HT-29 (cell line): ENCODE results near the gene CDK11A. TPM values are rescaled to one million over a fixed set of nuclear protein-coding genes. Genes with fewer than 3 reads are reported as not detected.
"Not testable (repeated sequence)": the region's sequence is repeated elsewhere in the genome, so short reads cannot be mapped to it uniquely, and the experiment has no call there.

ENCODE experiments used
- DNase-seq: peaks from one replicate; pipeline ENCODE4 v3.0.0-alpha.2; 2015; ENCODE audit warnings: low spot score
- total RNA-seq: library from RNA; depleted of rRNA; stranded (reverse); fragments of >200 nt; shearing (Covaris generic); gene quantifications from 2 replicates; pipeline ENCODE4 v1.2.3, GENCODE V29; 2014

The CDK11A gene
- total RNA-seq, 1 experiment from 2014 or later = 62.9 TPM

DNA sequence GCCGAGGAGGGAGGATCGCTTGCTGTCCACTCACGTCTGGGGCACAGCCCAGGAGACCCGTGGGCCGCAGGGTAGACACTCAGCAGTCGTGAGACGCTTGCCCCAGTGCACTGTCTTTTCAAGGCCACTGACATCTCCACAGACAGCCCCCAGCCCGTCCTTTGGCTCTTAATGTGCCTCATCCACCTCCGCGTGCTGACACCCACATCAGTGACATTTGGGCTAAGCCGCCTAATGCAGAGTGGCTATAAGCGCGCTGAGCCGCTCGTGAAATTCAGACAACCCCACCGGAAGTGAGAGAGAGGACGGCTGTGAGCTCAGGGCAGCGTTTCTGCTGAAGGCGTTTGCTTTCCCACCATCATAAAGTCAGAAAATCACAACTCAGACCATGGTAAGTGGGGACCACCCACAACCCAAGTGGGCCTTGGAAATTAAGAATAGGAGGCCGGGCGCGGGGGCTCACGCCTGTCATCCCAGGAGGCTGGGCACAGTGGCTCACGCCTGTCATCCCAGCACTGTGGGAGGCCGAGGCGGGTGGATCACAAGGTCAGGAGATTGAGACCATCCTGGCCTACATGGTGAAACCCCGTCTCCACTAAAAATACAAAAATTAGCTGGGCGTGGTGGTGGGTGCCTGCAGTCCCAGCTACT lies 40.0 kb downstream of the CDK11A start:
- no peak for DNase-seq

DNA sequence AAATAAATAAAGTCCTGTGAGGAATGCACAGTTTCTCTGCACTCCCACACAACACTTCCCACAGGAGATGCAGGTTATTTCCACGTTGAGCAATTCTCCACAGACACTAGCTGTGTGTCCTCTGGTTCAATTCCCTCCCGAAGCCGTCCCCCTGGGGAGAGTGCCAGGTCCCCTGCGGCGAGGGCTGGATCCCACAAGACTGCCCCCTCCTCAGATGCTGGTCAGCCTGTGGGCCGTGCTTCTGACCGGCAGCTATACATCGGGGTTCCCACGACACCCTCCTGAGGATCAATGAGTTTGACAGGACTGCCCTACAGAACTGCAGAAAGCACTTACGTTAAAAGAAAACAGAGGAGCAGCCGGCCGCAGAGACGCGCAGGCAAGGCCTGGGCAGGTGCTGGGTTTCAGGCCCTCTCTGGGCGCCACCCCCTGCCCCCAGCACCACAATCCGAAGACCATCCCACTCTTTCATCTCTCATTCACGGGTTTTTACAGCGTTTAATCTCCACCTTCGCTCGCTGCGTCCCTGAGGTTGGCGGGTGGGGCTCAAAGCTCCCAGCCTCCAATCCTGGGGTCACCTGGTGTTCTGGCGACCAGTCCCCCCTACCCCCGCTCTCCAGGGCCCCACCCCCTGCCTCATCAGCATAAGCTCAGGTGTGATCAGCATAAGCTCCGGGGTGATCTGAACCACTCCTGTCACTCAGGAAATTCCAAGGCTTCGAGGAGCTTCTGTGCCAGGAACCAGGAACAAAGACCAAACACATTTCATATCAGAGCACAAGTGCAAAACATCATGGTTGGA lies 40.9 kb downstream of the CDK11A start:
- DNase-seq = no peak

DNA sequence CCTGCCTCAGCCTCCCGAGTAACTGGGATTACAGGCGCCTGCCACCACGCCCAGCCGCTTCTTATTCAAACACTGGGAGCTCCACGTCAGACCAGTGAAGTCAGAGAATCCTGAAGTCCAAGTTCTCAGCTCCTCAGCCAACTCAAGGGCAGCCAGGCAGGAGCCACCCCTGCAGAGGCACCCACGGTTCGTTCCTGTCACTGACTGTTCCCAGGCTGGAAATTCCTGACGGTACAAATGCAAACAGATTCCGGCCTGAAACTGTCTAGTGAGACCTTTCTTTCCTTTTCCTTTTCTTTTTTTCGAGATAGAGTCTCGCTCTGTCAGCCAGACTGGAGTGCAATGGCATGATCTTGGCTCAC lies 43.3 kb downstream of the CDK11A start:
- no peak for DNase-seq

DNA sequence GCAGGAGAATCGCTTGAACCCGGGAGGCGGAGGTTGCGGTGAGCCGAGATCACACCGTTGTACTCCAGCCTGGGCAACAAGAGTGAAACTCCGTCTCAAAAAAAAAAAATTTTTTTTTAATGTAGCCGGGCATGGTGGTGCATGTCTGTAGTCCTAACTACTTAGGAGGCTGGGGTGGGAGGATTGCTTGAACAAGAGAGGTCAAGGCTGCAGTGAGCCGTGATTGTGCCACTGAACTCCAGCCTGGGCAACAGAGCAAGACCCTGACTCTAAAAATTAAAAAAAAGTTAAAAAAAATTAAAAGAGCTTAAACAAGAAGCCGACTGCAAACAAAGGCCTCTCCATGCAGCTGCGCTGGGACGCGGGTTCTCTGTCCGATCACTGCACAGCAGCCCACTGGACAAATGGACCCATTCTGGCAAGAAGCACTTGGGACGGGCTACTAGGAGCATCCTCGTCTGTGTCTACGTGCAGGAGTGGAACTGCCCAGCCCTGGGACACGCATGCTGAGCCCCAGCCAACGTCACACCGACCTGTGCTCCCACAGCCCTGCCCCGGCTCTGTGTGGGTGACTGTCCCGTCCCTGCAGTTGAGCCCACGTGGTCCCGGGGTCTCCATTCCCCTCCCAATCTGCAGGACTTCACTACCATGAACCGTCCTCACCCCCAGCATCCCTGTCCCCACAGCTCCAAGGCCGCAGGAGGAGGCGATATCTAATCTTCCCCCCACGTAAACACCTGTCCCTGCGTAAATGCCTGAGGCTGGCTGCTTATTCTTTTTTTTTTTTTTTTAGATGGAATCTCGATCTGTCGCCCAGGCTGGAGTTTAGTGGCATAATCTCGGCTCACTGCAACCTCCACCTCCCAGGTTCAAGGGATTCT lies 43.9 kb downstream of the CDK11A start:
- DNase-seq = no peak

DNA sequence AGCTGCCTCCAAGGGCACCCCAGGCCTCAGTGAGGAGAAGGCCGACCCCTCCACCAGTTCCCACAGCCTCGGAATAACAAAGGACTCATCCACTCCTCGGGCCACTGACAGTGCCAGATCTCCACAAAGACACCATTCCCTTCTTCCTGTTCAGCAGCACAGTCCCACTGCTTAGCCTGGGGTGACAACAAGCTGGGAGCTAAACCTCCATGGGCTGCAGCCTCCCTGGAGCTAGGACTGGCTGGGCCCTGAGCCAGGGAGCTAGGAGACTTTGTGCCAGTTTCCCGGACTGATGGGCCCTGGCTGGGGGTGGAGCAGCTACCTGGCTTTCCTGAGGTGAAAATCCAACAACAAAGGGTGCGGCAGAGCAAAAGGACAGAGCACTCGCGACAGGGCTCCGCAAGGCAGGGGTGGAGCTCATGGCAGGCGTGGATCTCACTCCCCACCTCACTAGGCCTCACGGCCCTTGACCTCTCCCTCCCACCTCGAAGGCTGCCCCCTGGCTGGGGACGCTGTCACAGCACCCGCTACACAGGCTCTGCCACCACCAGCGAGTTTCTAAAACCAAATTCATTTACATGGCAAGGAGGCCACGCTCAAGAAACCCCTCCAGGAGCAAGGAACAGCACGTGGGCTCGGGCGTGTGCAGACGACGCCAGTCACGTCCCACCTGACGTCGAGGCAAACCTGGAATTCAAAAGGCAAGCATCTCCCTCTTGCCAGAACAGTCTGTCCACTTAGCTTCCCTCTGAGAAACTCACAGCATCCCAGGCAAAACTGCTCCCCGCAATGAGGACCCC lies 45.4 kb downstream of the CDK11A start:
- peak; percentile 78 for DNase-seq

DNA sequence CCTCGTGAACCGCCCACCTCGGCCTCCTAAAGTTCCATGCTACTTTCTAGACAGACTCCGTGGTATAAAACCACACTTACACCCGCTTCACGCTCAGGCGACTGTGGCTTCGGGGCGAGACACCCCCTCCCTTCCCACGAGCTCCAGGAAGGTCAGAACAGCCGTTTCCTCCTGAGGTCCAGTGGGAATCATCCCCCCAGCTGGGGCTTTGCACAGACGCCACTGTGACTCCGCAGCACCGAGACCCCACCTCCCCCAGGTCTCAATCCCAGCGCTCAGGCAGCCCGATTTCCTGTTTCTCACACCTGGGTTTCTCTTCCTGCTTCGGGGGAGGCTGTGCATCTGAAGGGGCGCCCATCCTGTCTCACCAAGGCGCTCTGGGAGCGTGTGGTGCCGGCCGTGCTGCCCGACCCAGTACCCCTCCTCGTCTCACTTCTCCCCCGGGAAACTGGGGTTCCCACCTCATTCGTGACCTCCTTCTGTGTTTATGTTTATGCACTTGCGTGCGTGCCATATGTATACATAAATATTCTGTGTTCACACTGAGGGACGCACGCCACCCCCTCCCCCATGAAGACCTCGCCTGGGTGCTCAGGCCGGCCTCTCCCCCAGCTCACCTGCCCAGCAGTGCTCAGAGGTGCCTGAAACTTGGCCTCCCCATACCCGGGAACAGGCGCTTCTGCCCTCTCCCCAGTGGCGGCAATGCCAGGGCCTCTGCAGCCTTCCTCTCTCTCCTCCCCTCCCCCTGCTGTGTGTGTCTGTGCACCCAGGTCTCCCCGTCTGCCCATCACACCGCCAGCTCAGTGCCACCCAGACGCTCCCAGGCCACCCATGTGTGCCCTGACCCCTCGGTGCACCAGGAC lies 46.2 kb downstream of the CDK11A start:
- no peak for DNase-seq

DNA sequence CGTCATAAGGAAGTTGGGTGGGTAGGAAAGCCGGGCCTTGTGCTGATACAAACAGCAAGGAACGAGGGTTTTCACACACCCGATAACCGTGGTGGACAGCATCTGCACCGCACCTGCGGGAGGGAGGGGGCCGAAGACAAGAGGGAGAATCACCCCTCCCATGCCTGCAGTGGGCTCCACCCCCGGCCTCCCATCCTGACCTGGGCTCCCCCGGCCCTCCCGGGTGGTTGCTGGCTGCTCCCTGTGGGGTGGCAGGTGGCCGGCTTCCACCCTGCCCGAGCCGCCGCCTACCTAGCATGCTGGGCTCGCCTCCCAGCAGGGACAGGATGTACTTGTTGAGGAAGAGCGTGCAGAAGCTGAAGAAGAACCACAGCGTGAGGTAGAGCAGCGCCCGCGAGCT lies 48.1 kb downstream of the CDK11A start:
- not testable (repeated sequence) for DNase-seq

DNA sequence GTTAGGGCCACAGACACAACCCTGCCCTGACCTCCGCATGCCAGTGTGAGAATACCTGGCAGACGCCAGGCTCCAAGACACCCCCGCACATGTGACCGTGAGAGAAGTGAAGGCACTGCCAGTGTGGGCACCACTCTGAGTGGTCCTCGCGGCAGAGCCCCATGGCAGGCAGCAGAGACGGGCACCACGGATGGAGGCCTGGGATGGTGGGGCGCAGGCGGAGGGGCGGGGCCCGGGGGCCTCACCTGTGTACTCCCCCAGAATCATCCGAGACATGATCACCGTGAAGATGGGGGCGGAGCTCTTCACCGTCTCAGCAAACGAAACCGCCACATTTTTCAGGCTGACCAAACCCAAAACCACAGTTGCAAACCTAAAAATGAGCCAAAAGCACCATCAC lies 48.9 kb downstream of the CDK11A start:
- DNase-seq = not testable (repeated sequence)

DNA sequence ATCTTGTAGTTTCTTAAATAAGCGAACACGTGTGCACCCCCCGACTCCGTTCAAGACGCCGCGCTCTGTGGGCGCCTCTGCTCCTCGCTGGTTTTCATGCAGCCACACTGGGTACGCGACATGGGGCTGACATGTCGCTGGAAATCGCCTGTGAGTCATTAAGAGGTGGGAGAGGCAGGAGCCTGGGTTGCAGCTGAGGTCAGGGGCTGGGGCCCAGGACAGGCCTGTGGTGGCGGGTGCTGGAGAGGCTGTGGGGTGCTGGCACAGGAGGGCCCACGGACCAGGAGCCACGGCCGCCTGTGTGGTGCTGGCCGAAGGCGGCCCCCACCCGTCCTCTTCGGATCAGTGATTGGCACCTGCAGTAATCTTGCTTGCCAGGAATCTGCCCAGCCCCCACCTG lies 49.4 kb downstream of the CDK11A start:
- DNase-seq = not testable (repeated sequence)

DNA sequence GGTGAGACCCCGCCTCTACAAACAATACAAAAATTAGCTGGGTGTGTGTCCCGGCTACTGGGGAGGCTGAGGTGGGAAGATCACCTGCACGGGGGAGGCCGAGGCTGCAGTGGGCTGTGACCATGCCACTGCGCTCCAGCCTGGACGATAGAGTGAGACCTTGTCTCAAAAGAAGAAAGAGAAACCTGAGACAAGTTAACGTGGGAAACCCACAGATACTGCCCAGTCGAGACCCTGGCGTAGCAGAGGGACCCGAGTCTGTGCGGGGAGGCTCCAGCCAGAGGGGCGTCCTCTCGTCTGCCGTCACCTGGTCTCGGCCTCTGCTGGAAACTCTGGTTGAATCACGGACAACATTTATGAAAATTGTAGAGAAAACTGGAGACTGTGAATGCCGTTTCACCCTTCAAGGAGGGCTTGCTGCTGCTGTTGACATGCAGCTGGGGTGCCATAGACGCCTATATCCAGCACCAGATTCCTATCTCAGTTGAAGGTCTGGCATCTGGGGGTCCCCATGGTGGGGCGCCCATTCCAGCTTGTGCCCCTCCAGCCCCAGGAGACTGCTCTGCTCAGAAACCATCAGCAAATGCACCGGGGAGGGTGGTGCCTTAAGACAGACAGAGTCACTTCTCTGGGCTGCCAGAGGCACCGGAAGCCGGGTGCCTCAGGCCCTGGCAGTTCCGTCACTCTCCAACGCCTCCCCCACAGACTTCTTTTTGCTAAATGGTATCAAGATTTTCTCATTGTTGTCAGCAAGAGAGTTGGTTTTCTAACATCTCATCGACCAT lies 51.8 kb downstream of the CDK11A start:
- no peak for DNase-seq

DNA sequence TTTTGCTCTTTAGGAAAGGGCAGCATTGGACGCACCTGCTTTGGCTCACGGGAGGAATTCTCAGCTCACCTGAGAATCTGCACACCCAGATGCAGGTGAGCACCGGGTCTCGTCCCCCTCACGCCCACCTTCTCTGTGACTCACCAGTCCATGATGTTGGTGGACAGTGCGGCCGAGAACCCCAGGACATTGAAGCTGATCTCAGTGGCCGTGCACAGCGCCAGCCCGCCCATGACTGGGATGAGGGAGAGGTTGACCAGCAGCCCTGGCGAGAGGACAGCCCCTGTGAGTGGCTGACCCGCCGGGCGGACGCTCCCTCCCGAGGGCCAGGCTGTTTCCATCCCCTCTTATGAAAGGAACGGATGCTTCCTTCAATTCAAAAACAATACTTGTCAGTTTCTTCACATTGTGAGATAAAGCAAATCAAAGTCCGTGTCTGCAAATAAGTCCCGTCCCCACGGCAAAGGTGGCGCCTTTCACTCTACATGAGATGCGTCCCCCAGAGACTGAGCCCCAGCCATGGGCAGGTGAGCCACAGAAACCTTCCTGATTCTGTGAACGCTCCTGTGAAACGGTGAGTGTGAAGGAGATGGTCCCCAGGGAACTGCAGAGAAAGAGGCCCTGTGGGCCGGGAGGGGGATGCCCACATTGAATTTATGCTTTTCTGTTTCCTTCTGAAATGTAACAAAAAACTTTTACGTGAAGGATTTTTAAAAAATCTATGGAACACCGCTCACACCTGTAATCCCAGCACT lies 52.6 kb downstream of the CDK11A start:
- DNase-seq = no peak

DNA sequence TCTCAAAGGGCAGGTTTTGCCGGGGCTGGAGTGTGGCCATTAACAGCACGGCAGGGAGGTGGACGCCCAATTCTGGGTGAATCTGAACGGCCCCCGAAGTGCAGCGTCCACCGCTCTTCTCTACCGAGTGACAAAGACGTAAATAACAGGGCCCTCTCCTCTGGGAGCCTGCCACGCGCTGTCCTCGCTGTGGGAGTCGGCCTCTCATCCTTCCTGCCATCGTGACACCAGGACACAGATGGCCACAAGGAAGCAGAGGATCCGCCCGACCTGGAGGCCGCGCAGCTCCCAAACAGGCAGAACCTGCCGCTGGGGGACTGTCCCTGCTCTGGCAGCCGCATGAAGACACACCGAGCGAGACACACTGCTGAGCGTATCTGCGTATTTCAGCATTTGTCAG lies 53.3 kb downstream of the CDK11A start:
- no peak for DNase-seq

DNA sequence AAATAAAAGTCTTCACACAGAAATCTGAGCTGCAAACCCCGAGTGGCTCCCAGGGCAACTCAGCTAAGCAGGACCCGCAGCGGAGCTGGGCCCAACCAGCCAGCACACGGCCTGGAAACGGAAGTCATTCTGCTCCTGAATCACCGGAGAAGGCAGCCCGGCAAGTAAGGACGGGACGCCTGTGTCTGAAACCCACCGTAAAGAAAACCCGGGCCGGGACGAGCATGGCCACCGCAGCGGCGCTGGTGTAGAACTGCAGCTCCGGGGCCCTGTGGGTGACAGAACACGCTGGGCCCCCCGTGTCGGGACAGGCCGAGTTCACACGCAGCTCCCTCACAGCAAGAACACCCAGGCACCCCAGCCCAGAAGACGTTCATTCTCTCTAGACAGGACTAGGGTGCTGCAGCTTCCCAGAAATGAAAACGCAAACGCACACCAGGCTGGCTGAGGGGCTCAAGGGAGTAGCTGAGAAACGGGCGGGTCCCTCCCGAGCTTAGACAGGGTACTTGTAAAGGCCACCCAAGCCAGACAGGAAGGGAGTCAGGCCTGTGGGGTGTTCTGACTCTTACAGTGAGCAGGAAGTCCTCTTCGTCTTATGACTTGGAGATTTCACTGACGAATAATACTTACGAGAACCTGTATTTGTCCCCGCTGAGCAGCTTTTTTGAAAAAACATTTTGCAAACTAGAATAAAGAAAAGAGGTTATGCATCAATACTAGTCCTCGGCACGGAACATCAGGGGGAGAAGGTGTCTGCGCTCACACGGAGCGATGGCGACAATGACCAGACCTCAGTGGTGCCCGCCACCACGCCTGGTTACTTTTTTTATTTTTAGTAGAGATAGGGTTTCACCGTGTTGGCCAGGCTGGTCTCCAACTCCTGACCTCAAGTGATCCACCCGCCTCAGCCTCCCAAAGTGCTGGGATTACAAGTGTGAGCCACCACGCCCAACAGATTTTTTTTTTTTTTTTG lies 54.4 kb downstream of the CDK11A start:
- no peak for DNase-seq

DNA sequence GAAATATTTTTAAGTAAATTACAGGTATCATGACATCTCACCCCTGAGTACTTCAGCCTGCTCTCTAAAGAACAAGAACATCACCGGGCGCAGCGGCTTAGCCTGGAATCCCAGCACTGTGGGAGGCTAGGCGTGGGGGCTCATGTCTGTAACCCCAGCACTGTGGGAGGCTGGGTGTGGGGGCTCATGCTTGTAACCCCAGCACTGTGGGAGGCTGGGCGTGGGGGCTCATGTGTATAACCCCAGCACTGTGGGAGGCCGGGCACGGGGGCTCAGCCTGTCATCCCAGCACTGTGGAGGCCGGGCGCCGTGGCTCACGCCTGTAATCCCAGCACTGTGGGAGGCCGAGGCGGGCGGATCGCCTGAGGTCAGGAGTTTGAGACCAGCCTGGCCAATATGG lies 57.6 kb downstream of the CDK11A start:
- no peak for DNase-seq

DNA sequence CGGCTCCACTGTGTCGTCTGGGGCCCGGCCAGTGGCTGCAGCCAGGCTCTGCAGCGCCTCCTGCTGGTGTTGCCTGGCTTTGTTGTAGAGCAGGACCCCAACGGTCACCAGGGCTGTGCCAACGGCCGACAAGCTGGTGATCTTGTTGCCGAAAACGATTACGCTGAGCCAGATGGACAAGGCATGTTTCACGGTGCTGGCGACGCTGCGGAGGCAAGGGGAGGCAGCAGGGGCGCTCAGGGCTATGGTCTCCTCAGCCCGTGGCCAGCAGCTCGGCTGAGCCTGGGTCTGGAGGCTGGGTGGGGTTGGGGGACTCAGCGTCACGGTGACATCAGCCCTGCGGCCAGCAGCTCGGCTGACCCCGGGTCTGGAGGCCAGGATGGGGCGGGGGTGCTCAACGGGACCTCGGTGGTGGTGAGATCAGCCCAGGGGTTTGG lies 58.3 kb downstream of the CDK11A start:
- no peak for DNase-seq

DNA sequence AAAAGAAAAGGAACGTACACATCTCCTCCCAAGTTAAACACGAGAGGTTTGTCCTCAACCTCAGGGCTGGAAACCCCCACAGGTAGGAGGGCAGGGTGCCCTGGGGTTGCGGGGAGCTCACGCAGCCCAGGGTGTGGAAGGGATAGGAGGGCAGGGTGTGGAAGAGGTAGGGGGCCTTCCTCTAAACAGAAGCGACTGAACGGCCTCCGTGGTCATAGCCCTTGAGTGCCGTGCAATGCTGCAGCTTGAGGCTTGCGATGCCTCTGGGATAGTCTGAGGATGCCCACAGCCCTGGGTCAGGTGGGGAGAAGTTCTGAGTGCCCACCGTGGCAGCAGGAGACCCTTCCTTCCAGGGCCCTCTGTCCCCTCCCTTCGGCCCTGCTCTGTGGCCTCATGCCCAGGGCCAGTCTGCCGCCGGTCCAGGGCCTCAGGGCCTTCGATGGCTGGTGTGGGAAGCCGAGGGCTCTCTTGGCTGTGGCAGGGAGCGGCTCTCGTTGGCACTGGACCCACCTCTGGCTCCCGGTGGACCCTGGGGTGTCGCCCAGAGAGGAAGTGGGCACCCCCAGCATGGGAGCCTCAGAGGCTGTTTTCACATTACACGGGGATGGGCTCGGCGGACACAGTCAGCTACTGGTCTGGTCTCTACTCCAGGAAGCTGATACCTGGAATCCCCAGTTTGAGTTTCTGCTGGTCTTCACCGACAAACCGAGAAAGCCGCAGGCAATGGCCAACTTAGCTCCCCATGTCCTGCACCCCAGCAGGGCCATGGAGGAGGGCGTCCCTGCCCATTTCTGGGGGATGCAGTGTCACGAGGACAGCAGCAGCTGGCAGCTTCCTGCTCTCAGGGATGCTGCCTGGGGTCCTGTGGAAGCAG lies 59.0 kb downstream of the CDK11A start:
- no peak for DNase-seq

DNA sequence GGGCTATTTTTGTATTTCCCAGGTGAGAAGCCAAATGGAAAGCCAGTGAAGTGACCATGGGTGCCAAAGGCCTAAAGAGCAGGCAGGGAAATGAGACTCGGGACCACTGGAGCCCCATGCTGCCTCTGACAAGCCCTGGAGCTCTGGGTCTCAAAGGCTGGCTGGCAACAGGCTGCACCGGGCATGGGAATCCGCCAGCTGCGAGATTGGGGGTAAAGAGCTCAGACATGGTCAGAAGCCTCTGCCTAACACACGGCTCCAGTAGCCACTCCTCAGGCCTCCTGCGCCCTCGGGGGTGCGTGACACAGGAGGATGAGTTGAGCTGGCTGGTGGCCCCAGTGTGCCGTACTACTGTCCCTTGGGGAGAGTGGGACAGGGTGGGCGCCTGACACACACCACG lies 59.8 kb downstream of the CDK11A start:
- not testable (repeated sequence) for DNase-seq
